Colon (tissue), 2 donors: ENCODE data around the gene PGA5.
"Not testable (repeated sequence)": the region's sequence is repeated elsewhere in the genome, so short reads cannot be mapped to it uniquely, and the experiment has no call there.

Source experiments
- FAIRE-seq: peaks from 2 replicates; lab custom pipeline; 2012; peaks lifted over from hg19 to GRCh38; lab: Jason Lieb, UNC
- donor health status: control.
- donor health status: control.

The PGA5 gene

GRCh38 chr11:61226457-61227137 is 14.4 kb upstream of the PGA5 start:
- FAIRE-seq = not testable (repeated sequence)

DNA sequence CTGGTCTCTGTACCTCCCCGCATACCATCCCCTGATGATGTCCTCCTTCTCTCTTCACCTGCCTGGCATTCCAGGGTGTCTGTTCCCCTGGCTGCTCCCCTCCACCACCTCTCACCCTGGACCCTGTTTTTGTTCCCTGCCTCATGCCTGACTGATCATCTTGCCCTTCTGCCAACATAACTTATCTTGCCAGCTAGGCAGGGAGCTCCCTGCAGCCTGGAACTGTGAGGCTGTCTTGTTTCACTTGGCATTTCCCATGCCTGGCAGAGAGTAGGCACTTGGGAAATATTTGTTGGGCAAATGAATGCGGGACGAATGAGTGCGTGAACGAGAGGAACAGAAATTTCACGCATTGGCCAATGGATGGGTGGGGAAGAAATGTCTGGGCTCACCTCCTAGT is 11.5 kb upstream of the PGA5 start:
- not testable (repeated sequence) for FAIRE-seq

GRCh38 chr11:61231033-61231432 is 9.9 kb upstream of the PGA5 start:
- FAIRE-seq = not testable (repeated sequence)

DNA sequence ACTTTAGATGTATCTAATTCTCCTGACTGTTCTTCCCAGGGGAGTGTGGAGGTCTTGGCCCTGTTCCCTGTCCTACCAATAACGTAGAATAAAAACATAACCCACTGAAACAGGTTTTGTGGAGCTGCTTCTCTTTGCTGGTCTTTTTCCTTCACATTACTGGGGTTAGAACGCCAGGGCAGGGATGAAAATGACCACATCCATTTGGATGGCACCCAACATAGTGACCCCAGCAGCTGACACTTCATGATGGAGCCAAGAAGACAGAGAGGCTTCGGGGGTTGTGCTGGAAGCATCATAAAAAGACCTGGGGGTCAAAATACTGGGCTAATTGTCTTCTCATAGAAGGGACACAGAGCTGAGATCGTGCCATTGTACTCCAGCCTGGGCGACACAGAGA is 9.4 kb upstream of the PGA5 start:
- not testable (repeated sequence) for FAIRE-seq

DNA sequence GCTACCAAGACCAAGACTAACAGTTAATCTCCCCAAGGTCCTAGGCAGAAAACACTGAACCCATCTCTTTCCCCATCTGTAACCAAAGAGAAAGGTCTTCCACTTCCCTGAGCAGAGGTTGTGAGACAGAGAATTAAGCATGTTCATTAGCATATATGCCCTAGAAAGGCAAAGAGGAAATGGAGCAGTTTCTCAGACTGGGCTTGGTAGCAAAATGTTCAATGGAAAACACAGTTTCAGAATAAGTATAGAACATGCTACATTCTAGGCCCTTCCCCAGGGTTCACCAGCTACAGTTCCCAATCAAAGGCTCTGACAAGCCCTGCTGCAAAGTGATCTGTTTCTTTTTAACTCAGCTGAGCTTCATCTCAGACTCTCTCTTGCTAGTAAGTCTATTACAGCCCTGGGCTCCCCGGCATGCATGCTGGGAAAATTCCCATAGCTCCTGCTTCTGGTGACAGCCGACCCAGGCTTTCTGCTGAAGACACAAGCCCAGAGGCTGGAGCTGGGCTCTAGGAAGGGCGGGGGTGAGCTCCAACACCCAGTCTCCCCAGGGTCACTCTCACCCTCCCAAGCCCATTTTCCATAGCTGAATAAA is 8.3 kb upstream of the PGA5 start:
- not testable (repeated sequence) for FAIRE-seq

DNA sequence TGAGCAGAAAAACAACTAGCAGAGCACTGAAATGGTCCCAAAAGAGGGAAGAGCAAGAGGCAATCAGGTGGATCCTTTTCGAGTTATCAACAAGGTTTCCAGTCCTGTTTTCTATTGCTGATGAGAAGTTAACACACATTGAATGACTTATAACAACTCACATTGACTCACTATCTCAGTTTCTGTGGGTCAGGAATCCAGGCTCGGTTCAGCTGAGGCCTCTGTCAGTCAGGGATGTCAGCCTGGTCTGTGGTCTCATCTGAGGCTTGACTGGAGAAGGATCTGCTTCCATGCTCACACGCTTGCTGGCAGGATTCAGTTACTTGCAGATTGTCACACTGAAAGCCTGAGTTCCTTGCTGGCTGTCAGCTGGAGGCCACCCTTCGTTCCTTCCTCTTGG is 3.8 kb upstream of the PGA5 start:
- FAIRE-seq = not testable (repeated sequence)

- not testable (repeated sequence) for FAIRE-seq
Observed at GRCh38 chr11:61240288-61240687, 687 bp upstream of the PGA5 start.

DNA sequence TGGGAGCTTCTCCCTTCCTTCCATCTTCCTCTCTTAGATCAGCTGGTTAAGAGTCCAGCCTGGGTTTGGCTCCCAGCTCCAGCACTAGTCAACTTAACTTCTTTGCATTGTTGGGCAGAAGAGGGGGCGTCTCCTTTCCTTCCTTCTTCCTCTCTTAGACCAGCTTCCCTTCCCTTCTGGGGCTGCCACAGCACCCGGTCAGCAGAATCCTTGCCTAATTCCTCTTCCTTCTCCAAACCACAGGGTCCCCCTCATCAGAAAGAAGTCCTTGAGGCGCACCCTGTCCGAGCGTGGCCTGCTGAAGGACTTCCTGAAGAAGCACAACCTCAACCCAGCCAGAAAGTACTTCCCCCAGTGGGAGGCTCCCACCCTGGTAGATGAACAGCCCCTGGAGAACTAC is 551 bp downstream of the PGA5 start:
- FAIRE-seq = not testable (repeated sequence)

DNA sequence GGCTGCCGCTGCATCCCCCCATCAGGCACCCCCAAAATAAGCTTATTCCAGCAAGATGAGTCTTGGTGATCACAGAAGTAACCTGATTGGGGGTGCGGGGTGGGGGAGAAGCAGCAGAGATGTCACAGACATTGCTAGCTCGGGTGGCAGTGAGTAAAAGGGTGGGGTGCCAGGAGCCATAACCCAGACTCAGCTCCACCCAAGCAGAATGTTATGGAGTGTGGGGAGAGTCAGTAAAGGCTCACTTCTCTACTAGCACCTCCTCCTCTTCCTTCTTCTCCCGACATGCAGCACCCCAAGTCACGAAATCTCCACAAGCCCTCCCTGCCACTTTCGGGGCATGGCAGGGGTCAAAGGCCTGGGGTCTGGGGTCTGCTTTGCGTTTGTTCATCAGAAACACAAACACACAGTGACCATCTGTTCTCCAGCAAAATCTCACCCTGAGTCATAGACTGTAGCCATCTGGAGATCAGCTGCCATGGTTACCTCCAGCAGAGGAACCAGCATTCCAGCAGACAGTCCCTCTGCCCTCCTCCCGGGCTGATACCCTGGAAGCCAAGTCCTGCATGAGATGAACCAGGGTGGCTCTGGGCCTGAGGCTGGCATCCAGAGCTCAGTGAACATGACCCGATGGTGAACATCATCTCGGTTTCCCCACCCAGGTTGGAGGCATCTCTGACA is 4.4 kb downstream of the PGA5 start:
- not testable (repeated sequence) for FAIRE-seq

DNA sequence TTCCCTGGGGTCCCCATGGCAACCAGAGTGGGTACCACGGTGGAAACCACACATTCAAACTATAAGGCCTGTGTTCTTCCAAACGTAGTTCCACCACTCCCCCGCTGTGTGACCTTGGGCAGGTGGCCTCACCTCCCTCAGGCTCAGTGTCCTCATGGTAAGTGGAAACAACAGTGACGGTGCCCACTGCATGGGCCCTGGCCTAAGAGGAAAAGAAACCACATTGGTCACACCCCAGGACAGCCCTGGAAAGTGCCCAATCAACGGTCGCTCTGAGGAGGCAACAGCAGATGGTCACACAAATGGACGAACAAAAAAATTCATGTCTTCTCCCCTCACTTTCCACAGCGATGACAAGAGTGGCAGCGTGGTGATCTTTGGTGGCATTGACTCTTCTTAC is 7.1 kb downstream of the PGA5 start:
- FAIRE-seq = not testable (repeated sequence)

GRCh38 chr11:61249201-61249600 is 8.2 kb downstream of the PGA5 start:
- not testable (repeated sequence) for FAIRE-seq

GRCh38 chr11:61250796-61251765 is 10.1 kb downstream of the PGA5 start:
- FAIRE-seq = not testable (repeated sequence)

DNA sequence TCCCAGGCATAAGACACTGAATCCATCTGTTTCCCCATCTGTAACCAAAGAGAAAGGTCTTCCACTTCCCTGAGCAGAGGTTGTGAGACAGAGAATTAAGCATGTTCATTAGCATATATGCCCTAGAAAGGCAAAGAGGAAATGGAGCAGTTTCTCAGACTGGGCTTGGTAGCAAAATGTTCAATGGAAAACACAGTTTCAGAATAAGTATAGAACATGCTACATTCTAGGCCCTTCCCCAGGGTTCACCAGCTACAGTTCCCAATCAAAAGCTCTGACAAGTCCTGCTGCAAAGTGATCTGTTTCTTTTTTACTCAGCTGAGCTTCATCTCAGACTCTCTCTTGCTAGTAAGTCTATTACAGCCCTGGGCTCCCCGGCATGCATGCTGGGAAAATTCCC is 11.4 kb downstream of the PGA5 start:
- not testable (repeated sequence) for FAIRE-seq

DNA sequence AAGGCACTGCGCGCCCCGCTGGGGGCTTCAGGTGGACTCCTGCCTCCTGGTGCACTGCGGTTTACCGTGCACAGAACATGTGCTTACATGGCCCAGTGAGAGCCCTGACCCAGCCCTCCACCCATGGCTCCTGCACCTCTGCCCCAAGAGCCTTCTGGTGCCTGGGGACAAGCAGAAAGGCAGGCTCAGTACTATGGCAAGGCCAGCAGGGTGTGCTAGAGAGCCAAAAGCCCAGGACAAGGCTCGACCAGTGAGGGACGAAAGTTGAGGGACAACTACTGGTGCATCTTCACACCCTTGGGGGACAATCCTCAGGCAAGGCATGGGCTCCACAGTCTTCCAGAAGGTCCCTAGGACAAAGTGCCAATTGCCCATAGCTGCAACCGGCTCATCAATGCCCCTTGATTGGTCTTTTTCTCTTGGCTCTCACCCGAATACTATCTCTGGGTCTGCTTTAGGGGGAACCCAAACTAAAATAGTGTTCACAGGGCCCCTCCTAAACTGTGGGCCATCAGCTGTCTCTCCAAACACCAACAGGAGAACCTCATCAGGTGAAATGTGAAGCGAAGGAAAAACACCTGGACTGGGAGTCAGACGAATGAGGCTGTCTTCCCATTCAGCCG is 13.5 kb downstream of the PGA5 start:
- FAIRE-seq = no peak

DNA sequence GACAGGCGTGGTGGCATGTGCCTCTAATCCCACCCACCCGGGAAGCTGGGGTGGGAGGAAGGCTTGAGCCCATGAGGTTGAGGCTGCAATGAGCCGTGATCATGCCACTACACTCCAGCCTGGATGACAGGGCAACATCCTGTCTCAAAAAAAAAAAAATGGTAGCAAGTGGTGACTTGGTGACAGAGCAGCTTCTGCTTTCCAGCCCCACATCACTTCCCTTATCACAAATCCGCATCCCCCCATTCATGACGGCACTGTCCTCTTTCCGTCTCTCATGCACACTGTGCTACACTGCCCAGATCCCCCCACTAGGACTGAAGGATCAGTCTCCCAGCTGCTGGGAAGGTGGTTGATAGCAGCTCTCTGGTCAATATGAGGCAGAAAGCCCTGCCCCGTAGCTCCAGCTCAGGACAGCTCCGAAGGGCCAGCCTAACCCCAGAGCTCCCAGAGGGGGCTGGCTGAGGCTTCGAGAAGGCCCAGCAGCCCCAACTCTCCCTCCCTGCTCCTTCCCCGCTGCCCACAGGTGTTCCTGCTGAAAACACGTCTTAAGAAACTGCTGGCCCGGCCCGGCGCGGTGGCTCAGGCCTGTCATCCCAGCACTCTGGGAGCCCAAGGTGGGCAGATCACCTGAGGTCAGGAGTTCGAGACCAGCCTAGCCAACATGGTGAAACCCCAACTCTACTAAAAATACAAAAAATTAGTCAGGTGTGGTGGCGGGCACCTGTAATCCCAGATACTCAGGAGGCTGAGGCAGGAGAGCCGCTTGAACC is 15.9 kb downstream of the PGA5 start:
- no peak for FAIRE-seq

DNA sequence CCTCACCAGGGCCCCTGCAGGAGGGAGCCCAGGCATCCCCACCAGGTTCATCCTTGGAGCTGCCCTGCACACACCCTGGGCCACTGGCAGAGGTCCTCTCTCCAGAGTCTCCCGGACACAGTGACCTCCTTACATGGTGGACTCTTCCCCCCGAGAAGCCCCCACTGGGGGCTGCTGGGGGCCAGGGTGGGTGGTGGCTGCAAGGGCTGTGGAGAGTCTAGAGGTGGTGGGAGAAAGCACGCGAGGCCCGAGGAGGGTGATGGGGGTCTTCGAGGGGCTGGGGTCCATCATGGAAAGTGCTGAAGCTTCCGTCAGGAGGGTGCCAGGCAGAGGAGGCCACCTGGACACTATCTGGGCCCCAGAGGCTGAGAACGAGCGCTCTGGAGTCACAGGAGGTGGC is 17.6 kb downstream of the PGA5 start:
- no peak for FAIRE-seq

- no peak for FAIRE-seq
Observed at GRCh38 chr11:61259363-61259762, 18.4 kb downstream of the PGA5 start.

DNA sequence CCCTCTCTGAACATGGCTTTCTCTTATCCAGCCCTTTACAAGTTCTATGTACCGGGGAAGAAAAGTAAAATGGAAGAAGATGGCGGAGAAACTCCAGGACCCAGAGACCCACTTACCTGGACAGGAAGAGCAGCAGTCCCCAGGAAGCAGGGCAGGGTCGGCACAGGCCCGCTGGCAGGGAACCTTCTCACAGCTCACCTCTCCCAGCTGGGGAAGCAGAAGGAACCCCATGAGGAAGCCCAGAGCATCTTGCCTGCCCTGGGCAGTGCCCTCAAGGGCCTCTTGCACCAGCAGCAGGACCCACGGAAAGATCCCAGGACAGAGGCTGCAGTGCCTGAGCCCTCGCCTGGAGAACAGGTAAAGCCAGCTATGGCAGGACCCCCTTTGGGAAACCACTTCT is 23.4 kb downstream of the PGA5 start:
- no peak for FAIRE-seq

DNA sequence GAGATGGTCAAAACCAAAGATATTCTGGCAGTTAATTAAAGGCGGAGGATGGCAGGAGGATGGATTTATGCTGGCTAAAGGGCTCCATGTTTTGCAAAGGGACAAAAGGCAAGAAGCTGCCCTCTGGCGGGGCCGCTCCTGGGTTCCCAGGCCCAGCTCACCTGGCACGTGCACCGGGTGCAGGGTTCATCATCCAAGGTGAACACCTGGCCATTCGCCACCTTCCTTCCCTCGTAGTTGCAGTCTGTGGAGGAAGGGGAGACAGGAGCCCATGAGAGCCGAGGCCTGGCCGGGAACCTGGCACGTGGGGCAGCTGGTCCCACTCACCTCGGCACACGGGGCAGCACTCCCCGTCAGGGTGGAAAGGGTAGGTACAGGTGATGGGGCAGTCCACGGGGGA is 23.8 kb downstream of the PGA5 start:
- no peak for FAIRE-seq

GRCh38 chr11:61265357-61265756 is 24.4 kb downstream of the PGA5 start:
- FAIRE-seq = no peak

GRCh38 chr11:61266602-61267001 is 25.6 kb downstream of the PGA5 start:
- FAIRE-seq = no peak
